Astrocyte of the spinal cord (primary cell): ENCODE results near the gene RAB5B.

Experiments used
- DNase-seq: peaks from one replicate; pipeline ENCODE4 v3.0.0; 2011; ENCODE audit warnings: low read depth, low spot score
- H3K4me3 ChIP-seq: 2 replicates; pipeline ENCODE4 v1.5.1; 2011; ENCODE audit warnings: low read depth, mild to moderate bottlenecking, low read length, moderate library complexity
- CTCF ChIP-seq: IDR thresholded peaks from 2 replicates; pipeline ENCODE4 v1.5.1; 2012; ENCODE audit warnings: low read depth, mild to moderate bottlenecking, low read length, inconsistent platforms
- in situ Hi-C: cut with HindIII; loops from 2 replicates; pipeline ENCODE4 v1.10.0; 2017; ENCODE audit warnings: low sequenced_read_pairs

Gene RAB5B

GRCh38 chr12:55942055-55942454 is 31.8 kb upstream of the RAB5B start:
- no peak for DNase-seq
- TF ChIP-seq CTCF: no peak
- in situ Hi-C loops: no loop called here
- no peak overlapping the region for H3K4me3 ChIP-seq

GRCh38 chr12:55942577-55943136 is 31.2 kb upstream of the RAB5B start:
- no peak for DNase-seq
- TF ChIP-seq CTCF: no peak
- in situ Hi-C loops: no loop called here
- H3K4me3 ChIP-seq: no peak overlapping the region

- in situ Hi-C loops: no loop called here
Observed at GRCh38 chr12:55946553-55946952, 27.3 kb upstream of the RAB5B start.

GRCh38 chr12:55955344-55955743 is 18.5 kb upstream of the RAB5B start:
- no peak overlapping the region for H3K4me3 ChIP-seq
- in situ Hi-C loops: no loop called here
- no peak for DNase-seq
- no peak for TF ChIP-seq CTCF

More at GRCh38 chr12:55946553-55946952, 27.3 kb upstream of the RAB5B start:
- H3K4me3 ChIP-seq: no peak overlapping the region
- no peak for TF ChIP-seq CTCF
- no peak for DNase-seq

- TF ChIP-seq CTCF: peak; percentile 50
- peak; percentile 46 for DNase-seq
Observed at GRCh38 chr12:55955800-55956508, 17.9 kb upstream of the RAB5B start.

GRCh38 chr12:55957106-55957859 is 16.6 kb upstream of the RAB5B start:
- TF ChIP-seq CTCF: no peak
- no peak for DNase-seq
- no peak overlapping the region for H3K4me3 ChIP-seq
- in situ Hi-C loops: no loop called here

More at GRCh38 chr12:55955800-55956508, 17.9 kb upstream of the RAB5B start:
- H3K4me3 ChIP-seq: no peak overlapping the region
- in situ Hi-C loops: no loop called here
